HCT116 (cell line): ENCODE data around the gene ATF7. TPM values are rescaled to one million over a fixed set of nuclear protein-coding genes. Genes with fewer than 3 reads are reported as not detected.

ENCODE experiments used
- ATAC-seq: fragments of 200-7000 bp; cut with Tn5 transposase; 2 replicates; pipeline ENCODE4 v1.9.1; 2020; ENCODE audit warnings: mild to moderate bottlenecking, moderate library complexity
- BruUV-seq: library from RNA; stranded (reverse); fragments of 400-500 nt; replicated peaks from 2 replicates; lab custom pipeline; 2021; lab: Mats Ljungman, UMichigan
- CTCF ChIA-PET: fragments of 300-600 bp; sonication (Branson Sonifier 250); formaldehyde crosslinking; loops from one replicate; lab custom pipeline; 2021; ENCODE audit warnings: antibody characterized with exemption; lab: Charles Lee
- POLR2A ChIA-PET: fragments of 300-600, 350-600 bp; sonication (Branson Sonifier 250); formaldehyde crosslinking; loops from one replicate; lab custom pipeline; 2021; ENCODE audit warnings: antibody characterized with exemption; lab: Charles Lee
- RAD21 ChIA-PET, 2 experiments: fragments of 300-600 bp; sonication (Branson Sonifier 250); formaldehyde crosslinking; loops; one replicate each; lab custom pipeline; 2023; ENCODE audit warnings: low total read pairs in 2 of 2; ENCODE audit not compliant: uncharacterized antibody in 2 of 2, unreplicated experiment in 2 of 2, low non-redundant PET in 1 of 2; lab: Charles Lee
- DNase-seq: peaks from one replicate; pipeline ENCODE4 v3.0.0-alpha.2; 2010; ENCODE audit warnings: low read depth, low spot score
- H2AFZ ChIP-seq: fragments of 200-600 bp; shearing (Covaris generic), sonication (generic); 2 replicates; pipeline ENCODE4 v1.6.1; 2017; ENCODE audit warnings: low read depth, mixed run types, mixed read lengths, antibody characterized with exemption, low read length; ENCODE audit not compliant: poor library complexity, severe bottlenecking
- H3K27ac ChIP-seq: 2 replicates; pipeline ENCODE4 v1.5.1; 2012; ENCODE audit warnings: low read depth, low read length
- H3K27me3 ChIP-seq: fragments of 200-600 bp; sonication (generic); 2 replicates; pipeline ENCODE4 v1.6.1; 2016; ENCODE audit warnings: mixed run types, low read length, mixed read lengths; ENCODE audit not compliant: insufficient read depth
- H3K36me3 ChIP-seq, 2 experiments: fragments of 200-500 bp in 1 of 2; fragments of 200-600 bp in 1 of 2; sonication (Bioruptor generic) in 1 of 2; sonication (generic) in 1 of 2; 2 replicates each; pipeline versions ENCODE4 v1.5.1 to v1.6.1; 2014 to 2016; ENCODE audit warnings: low read length in 2 of 2, inconsistent platforms in 1 of 2, mixed read lengths in 1 of 2, mixed run types in 1 of 2; ENCODE audit not compliant: insufficient read depth in 2 of 2, control insufficient read depth in 1 of 2
- H3K4me1 ChIP-seq, 2 experiments: fragments of 200-600 bp in 1 of 2; sonication (generic) in 1 of 2; 2 replicates each; pipeline versions ENCODE4 v1.5.1 to v1.6.1; 2012 to 2017; ENCODE audit warnings: low read length in 2 of 2, inconsistent platforms in 1 of 2, mild to moderate bottlenecking in 1 of 2, mixed read lengths in 1 of 2, mixed run types in 1 of 2, moderate library complexity in 1 of 2; ENCODE audit not compliant: insufficient read depth in 2 of 2, control insufficient read depth in 1 of 2
- H3K4me2 ChIP-seq: fragments of 200-600 bp; sonication (generic); 2 replicates; pipeline ENCODE4 v1.6.1; 2017; ENCODE audit warnings: mixed run types, low read length, mixed read lengths
- H3K4me3 ChIP-seq, 2 experiments: fragments of 200-600 bp in 1 of 2; sonication (generic) in 1 of 2; replicated peaks in 1 of 2; 2 replicates each; pipeline ENCODE4 v1.5.1; 2011 to 2016; ENCODE audit warnings: low read length in 2 of 2, control low read depth in 1 of 2, low read depth in 1 of 2, mild to moderate bottlenecking in 1 of 2, mixed read lengths in 1 of 2, mixed run types in 1 of 2
- H3K79me2 ChIP-seq: fragments of 200-600 bp; sonication (generic); 2 replicates; pipeline ENCODE4 v1.6.1; 2017; ENCODE audit warnings: mild to moderate bottlenecking, mixed run types, low read length, moderate library complexity, mixed read lengths; ENCODE audit not compliant: insufficient read depth
- H3K9ac ChIP-seq: fragments of 200-600 bp; sonication (generic); 2 replicates; pipeline ENCODE4 v1.6.1; 2016; ENCODE audit warnings: low read length, mixed read lengths
- H3K9me2 ChIP-seq: fragments of 200-600 bp; sonication (generic), shearing (Covaris generic); 2 replicates; pipeline ENCODE4 v1.6.1; 2017; ENCODE audit warnings: mixed run types, mild to moderate bottlenecking, moderate library complexity; ENCODE audit not compliant: insufficient read depth
- H3K9me3 ChIP-seq, 2 experiments: fragments of 200-500 bp in 1 of 2; fragments of 200-600 bp in 1 of 2; sonication (Bioruptor generic) in 1 of 2; sonication (generic) in 1 of 2; 2 replicates each; pipeline ENCODE4 v1.6.1; 2014 to 2017; ENCODE audit warnings: low read length in 2 of 2, mixed read lengths in 2 of 2, inconsistent platforms in 1 of 2, low read depth in 1 of 2, mild to moderate bottlenecking in 1 of 2, mixed run types in 1 of 2, moderate library complexity in 1 of 2; ENCODE audit not compliant: control insufficient read depth in 1 of 2, insufficient read depth in 1 of 2
- H4K20me1 ChIP-seq: fragments of 200-600 bp; sonication (generic), shearing (Covaris generic); 2 replicates; pipeline ENCODE4 v1.6.1; 2017; ENCODE audit warnings: mixed run types, mild to moderate bottlenecking, moderate library complexity; ENCODE audit not compliant: insufficient read depth
- CBX3 ChIP-seq: IDR thresholded peaks from 2 replicates; pipeline ENCODE4 v1.6.1; 2012; ENCODE audit warnings: low read depth
- CEBPB ChIP-seq: IDR thresholded peaks from 2 replicates; pipeline ENCODE4 v1.6.1; 2012; ENCODE audit warnings: low read depth
- EGR1 ChIP-seq: IDR thresholded peaks from 2 replicates; pipeline ENCODE4 v1.6.1; 2012; ENCODE audit warnings: low read depth
- POLR2AphosphoS5 ChIP-seq: IDR thresholded peaks from 2 replicates; pipeline ENCODE4 v1.6.1; 2011; ENCODE audit warnings: mild to moderate bottlenecking, low read depth, low read length, moderate library complexity
- RAD21 ChIP-seq: IDR thresholded peaks from 2 replicates; pipeline ENCODE4 v1.6.1; 2012; ENCODE audit warnings: low read depth, mild to moderate bottlenecking
- SP1 ChIP-seq: IDR thresholded peaks from 2 replicates; pipeline ENCODE4 v1.6.1; 2012; ENCODE audit warnings: low read depth
- SRF ChIP-seq: IDR thresholded peaks from 2 replicates; pipeline ENCODE4 v1.6.1; 2012; ENCODE audit warnings: low read depth
- YY1 ChIP-seq: IDR thresholded peaks from 2 replicates; pipeline ENCODE4 v1.6.1; 2011; ENCODE audit warnings: low read length, low read depth, moderate library complexity, mild to moderate bottlenecking; ENCODE audit not compliant: insufficient replicate concordance; ENCODE audit errors: extremely low read depth
- intact Hi-C: fragments of 100-400 bp; cut with micrococcal nuclease; formaldehyde crosslinking; loops from 2 replicates; pipeline ENCODE4 v1.10.0; 2022
- total RNA-seq: library from RNA; stranded (reverse); gene quantifications from one replicate; pipeline ENCODE4 v1.2.1, GENCODE V29; 2021; ENCODE audit not compliant: unreplicated experiment
- TF ChIP-seq, protein P1 (sequence below), 3 experiments: fragments of 200-600 bp in 1 of 3; sonication (generic) in 1 of 3; IDR thresholded peaks in 2 of 3; conservative IDR thresholded peaks in 1 of 3; 2 replicates each; pipeline ENCODE4 v1.5.1; 2012 to 2017; ENCODE audit warnings: low read depth in 2 of 3, low read length in 2 of 3, antibody characterized with exemption in 1 of 3, borderline replicate concordance in 1 of 3, control low read depth in 1 of 3, mild to moderate bottlenecking in 1 of 3, mixed read lengths in 1 of 3, mixed run types in 1 of 3, moderate library complexity in 1 of 3; ENCODE audit not compliant: insufficient read depth in 1 of 3
- TF ChIP-seq, protein P2 (sequence below): IDR thresholded peaks from 2 replicates; pipeline ENCODE4 v1.6.1; 2012
- TF ChIP-seq, protein P3 (sequence below): IDR thresholded peaks from 2 replicates; pipeline ENCODE4 v1.6.1; 2011; ENCODE audit warnings: mild to moderate bottlenecking, low read length, moderate library complexity; ENCODE audit not compliant: insufficient replicate concordance; ENCODE audit errors: extremely low read depth

Gene ATF7
- total RNA-seq, 1 experiment from 2014 or later, result 24.0 TPM

DNA sequence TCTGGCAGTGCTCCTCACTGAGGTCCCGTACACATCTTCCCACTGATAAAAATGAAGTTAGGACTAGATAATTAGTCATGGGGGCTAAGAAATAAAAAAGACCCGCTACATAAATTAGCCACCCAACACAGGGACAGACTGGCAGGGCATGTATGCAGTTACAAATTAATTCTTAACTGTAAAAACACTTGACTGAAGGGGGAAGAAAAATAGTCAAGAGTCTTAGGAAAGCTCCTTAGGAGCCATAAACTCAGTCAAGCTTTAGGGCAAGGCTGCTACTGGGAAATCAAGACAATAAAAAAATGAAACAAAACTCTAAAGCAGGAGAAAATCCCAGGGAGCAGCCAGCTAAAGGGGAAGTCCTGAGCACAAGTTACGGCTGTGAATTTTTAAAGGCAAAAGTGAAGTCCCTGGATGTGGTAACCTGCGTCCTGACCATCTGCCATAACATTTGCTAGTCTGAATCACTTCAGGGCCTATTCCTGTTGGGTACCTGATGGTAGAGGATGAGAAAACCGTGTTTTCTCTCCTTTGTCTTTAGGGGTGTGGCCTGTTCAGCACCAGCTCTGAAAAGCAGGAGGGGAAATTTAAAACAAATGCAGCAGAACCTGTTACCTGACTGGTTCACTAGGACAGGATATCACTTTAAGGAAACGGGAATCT is 111.4 kb downstream of the ATF7 start (continued):
- TF ChIP-seq, protein P1, sequence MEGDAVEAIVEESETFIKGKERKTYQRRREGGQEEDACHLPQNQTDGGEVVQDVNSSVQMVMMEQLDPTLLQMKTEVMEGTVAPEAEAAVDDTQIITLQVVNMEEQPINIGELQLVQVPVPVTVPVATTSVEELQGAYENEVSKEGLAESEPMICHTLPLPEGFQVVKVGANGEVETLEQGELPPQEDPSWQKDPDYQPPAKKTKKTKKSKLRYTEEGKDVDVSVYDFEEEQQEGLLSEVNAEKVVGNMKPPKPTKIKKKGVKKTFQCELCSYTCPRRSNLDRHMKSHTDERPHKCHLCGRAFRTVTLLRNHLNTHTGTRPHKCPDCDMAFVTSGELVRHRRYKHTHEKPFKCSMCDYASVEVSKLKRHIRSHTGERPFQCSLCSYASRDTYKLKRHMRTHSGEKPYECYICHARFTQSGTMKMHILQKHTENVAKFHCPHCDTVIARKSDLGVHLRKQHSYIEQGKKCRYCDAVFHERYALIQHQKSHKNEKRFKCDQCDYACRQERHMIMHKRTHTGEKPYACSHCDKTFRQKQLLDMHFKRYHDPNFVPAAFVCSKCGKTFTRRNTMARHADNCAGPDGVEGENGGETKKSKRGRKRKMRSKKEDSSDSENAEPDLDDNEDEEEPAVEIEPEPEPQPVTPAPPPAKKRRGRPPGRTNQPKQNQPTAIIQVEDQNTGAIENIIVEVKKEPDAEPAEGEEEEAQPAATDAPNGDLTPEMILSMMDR (IDR thresholded peaks at IDR 0.05 in 2 of 3, conservative IDR thresholded peaks at IDR 0.05 in 1 of 3; ENCODE audit: borderline replicate concordance in 1 of 3, insufficient read depth in 1 of 3, low read depth in 2 of 3, low read length in 2 of 3), result no peak
- no peak for TF ChIP-seq CEBPB
- no peak for TF ChIP-seq POLR2AphosphoS5
- TF ChIP-seq, all 23 proteins: peak for 0

DNA sequence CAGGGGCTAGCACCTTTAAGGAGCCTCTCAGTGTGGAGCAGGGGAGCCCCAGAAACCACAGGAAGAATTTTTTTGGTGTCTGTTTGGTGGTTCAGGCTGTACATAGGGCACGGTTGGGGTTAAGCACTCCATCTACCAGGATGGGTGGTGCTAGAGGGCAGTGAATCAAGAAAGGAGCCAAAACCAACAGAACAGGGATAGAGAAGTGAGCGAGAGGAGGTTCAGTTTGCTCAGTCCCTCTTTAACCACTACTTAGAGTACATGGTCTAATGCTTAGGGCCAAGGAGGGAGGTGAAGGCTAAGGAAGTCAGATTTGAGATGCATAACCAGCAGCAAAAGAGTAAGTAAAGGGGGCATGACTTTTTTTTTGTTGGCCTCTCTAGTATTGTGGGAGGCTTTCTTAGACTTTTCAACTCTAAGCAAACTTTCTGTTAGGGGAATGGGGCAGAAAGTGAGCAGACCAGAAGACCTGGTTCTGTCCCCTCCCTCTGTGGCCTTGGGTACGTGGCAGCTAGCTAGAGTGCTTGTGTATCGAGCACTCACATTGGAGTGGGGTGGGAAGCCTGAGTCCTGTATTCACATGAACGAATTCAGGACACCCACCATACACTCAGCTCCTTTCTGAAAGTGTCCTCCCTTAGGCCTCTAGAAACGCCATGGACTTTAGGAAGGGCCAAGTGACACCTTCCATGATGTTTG is 112.3 kb downstream of the ATF7 start:
- DNase-seq, result no peak
- Histone ChIP-seq H3K9me2 (no peaks in the 10 kb centered on the region), H3K9ac (no peak overlapping the region), H3K36me3 (peaks cover 14 to 16% of the 10 kb centered on the region in 2 experiments; a peak in 3 of 4 replicates), H3K27ac (no peak overlapping the region), H3K79me2 (no peaks in the 10 kb centered on the region), H4K20me1 (no peaks in the 10 kb centered on the region), H3K4me1 (peaks cover 0 to 1% of the 10 kb centered on the region in 2 experiments; a peak in 1 of 4 replicates)
- ChIA-PET CTCF (no interaction called here), RAD21 (no interaction called here), POLR2A (no interaction called here)
- ATAC-seq, result no peak
- no TSS peak for BruUV-seq
- TF ChIP-seq YY1 (no peak), POLR2AphosphoS5 (no peak), SP1 (no peak), CBX3 (no peak), CEBPB (no peak), RAD21 (no peak), SRF (no peak), EGR1 (no peak)
- TF ChIP-seq, protein P2, sequence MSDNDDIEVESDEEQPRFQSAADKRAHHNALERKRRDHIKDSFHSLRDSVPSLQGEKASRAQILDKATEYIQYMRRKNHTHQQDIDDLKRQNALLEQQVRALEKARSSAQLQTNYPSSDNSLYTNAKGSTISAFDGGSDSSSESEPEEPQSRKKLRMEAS, result no peak
- TF ChIP-seq, protein P3, sequence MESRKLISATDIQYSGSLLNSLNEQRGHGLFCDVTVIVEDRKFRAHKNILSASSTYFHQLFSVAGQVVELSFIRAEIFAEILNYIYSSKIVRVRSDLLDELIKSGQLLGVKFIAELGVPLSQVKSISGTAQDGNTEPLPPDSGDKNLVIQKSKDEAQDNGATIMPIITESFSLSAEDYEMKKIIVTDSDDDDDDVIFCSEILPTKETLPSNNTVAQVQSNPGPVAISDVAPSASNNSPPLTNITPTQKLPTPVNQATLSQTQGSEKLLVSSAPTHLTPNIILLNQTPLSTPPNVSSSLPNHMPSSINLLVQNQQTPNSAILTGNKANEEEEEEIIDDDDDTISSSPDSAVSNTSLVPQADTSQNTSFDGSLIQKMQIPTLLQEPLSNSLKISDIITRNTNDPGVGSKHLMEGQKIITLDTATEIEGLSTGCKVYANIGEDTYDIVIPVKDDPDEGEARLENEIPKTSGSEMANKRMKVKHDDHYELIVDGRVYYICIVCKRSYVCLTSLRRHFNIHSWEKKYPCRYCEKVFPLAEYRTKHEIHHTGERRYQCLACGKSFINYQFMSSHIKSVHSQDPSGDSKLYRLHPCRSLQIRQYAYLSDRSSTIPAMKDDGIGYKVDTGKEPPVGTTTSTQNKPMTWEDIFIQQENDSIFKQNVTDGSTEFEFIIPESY, result no peak
- TF ChIP-seq, all 23 proteins: peak for 0
- intact Hi-C loops, result no loop called here
- H3K4me2 ChIP-seq, result no peak overlapping the region
- no peaks in the 10 kb centered on the region for H3K27me3 ChIP-seq
- no peak overlapping the region for H3K4me3 ChIP-seq
- no peaks in the 10 kb centered on the region for H3K9me3 ChIP-seq
- no peak overlapping the region for H2AFZ ChIP-seq
